GM12878 (cell line): ENCODE results near the gene OPN1SW. TPM values are rescaled to one million over a fixed set of nuclear protein-coding genes. Genes with fewer than 3 reads are reported as not detected.

Source experiments
- ATAC-seq: fragments of 200-7000 bp; cut with Tn5 transposase; 3 replicates; pipeline ENCODE4 v1.9.1; 2020; ENCODE audit warnings: mild to moderate bottlenecking, moderate library complexity
- BruUV-seq: library from RNA; stranded (reverse); fragments of 400-500 nt; replicated peaks from 2 replicates; lab custom pipeline; 2021; lab: Mats Ljungman, UMichigan
- CTCF ChIA-PET: fragments of 300-600 bp; sonication (Branson Sonifier 250); formaldehyde crosslinking; extraction: SDS; loops from one replicate; lab custom pipeline; 2021; ENCODE audit warnings: inconsistent platforms; lab: Yijun Ruan, JAX
- POLR2A ChIA-PET: fragments of 350-600 bp; formaldehyde crosslinking; extraction: SDS; loops from one replicate; lab custom pipeline; 2021; ENCODE audit warnings: inconsistent platforms; lab: Charles Lee
- RAD21 ChIA-PET: fragments of 300-600 bp; sonication (Branson Sonifier 250); formaldehyde crosslinking; loops from one replicate; lab custom pipeline; 2023; ENCODE audit warnings: antibody characterized with exemption; ENCODE audit not compliant: unreplicated experiment; lab: Charles Lee
- SMC1A ChIA-PET: fragments of 300-600 bp; sonication (Branson Sonifier 250); formaldehyde crosslinking; loops from one replicate; lab custom pipeline; 2023; ENCODE audit not compliant: unreplicated experiment, uncharacterized antibody; lab: Charles Lee
- DNase-seq: peaks from one replicate; pipeline ENCODE4 v3.0.0-alpha.2; 2011; ENCODE audit warnings: low read depth, low spot score
- FAIRE-seq: peaks from 3 replicates; lab custom pipeline; 2011; peaks lifted over from hg19 to GRCh38; lab: Jason Lieb, UNC
- H2AFZ ChIP-seq: 2 replicates; pipeline ENCODE4 v1.6.0; 2011; ENCODE audit warnings: low read depth, low read length, control low read depth; ENCODE audit not compliant: control insufficient read depth
- H3K27ac ChIP-seq: 2 replicates; pipeline ENCODE4 v1.5.1; 2011; ENCODE audit warnings: control low read depth; ENCODE audit not compliant: control insufficient read depth, insufficient read depth
- H3K27me3 ChIP-seq, 2 experiments: replicated peaks in 1 of 2; 2 replicates each; pipeline versions ENCODE4 v1.6.0 to v1.6.1; 2011; ENCODE audit warnings: low read length in 1 of 2; ENCODE audit not compliant: control insufficient read depth in 2 of 2, insufficient read depth in 2 of 2
- H3K36me3 ChIP-seq, 2 experiments: 2 replicates each; pipeline ENCODE4 v1.5.1; 2011; ENCODE audit warnings: low read length in 1 of 2; ENCODE audit not compliant: control insufficient read depth in 2 of 2, insufficient read depth in 2 of 2
- H3K4me1 ChIP-seq: 2 replicates; pipeline ENCODE4 v1.6.1; 2011; ENCODE audit warnings: mild to moderate bottlenecking, low read length, moderate library complexity, mixed read lengths; ENCODE audit not compliant: control insufficient read depth, insufficient read depth
- H3K4me2 ChIP-seq: 2 replicates; pipeline ENCODE4 v1.6.0; 2011; ENCODE audit warnings: control low read depth; ENCODE audit not compliant: control insufficient read depth, insufficient read depth
- H3K4me3 ChIP-seq: fragments of 200-600 bp; sonication (generic); 2 replicates; pipeline ENCODE4 v1.5.1; 2016
- H3K79me2 ChIP-seq: 2 replicates; pipeline ENCODE4 v1.6.0; 2011; ENCODE audit warnings: low read length; ENCODE audit not compliant: control insufficient read depth, insufficient read depth
- H3K9ac ChIP-seq: 2 replicates; pipeline ENCODE4 v1.8.0; 2011; ENCODE audit warnings: low read length, control low read depth, mixed read lengths; ENCODE audit not compliant: control insufficient read depth, insufficient read depth
- H3K9me3 ChIP-seq: replicated peaks from 3 replicates; pipeline ENCODE4 v1.5.1; 2011; ENCODE audit warnings: mild to moderate bottlenecking, low read length; ENCODE audit not compliant: control insufficient read depth, insufficient read depth
- H4K20me1 ChIP-seq: 2 replicates; pipeline ENCODE4 v1.6.0; 2011; ENCODE audit not compliant: control insufficient read depth, insufficient read depth
- CBX3 ChIP-seq: fragments of 200-600 bp; sonication (generic); IDR thresholded peaks from 2 replicates; pipeline ENCODE4 v1.6.1; 2016; ENCODE audit warnings: low read depth, borderline replicate concordance
- ELK1 ChIP-seq: IDR thresholded peaks from 2 replicates; pipeline ENCODE4 v1.6.1; 2012; ENCODE audit warnings: low read depth, low read length, improper control_type of control experiment
- EZH2 ChIP-seq: IDR thresholded peaks from 2 replicates; pipeline ENCODE4 v1.6.1; 2012; ENCODE audit warnings: low read depth, mild to moderate bottlenecking, control low read depth, inconsistent platforms, low read length, borderline replicate concordance; ENCODE audit not compliant: control insufficient read depth
- GATAD2B ChIP-seq: fragments of 450-650 bp; conservative IDR thresholded peaks from 2 replicates; pipeline ENCODE4 v1.6.1; 2017; ENCODE audit warnings: low read depth, mild to moderate bottlenecking, moderate library complexity
- HSF1 ChIP-seq: fragments of 150-350 bp; IDR thresholded peaks from 2 replicates; pipeline ENCODE4 v1.6.1; 2014; ENCODE audit warnings: mild to moderate bottlenecking, low read depth, low read length
- IRF5 ChIP-seq: fragments of 450-650 bp; IDR thresholded peaks from 2 replicates; pipeline ENCODE4 v1.6.1; 2017; ENCODE audit warnings: borderline replicate concordance
- LARP7 ChIP-seq: fragments of 450-650 bp; IDR thresholded peaks from 2 replicates; pipeline ENCODE4 v1.6.1; 2017; ENCODE audit warnings: mild to moderate bottlenecking
- MTA2 ChIP-seq: fragments of 450-650 bp; IDR thresholded peaks from 2 replicates; pipeline ENCODE4 v1.6.1; 2016; ENCODE audit warnings: low read depth, mild to moderate bottlenecking, moderate library complexity
- NR2F1 ChIP-seq: fragments of 450-650 bp; conservative IDR thresholded peaks from 2 replicates; pipeline ENCODE4 v1.6.1; 2017; ENCODE audit warnings: mild to moderate bottlenecking
- PML ChIP-seq: IDR thresholded peaks from 2 replicates; pipeline ENCODE4 v1.6.1; 2012; ENCODE audit warnings: low read length, inconsistent platforms
- POLR2A ChIP-seq: IDR thresholded peaks from 2 replicates; pipeline ENCODE4 v1.6.1; 2011; ENCODE audit warnings: low read depth, mild to moderate bottlenecking, low read length
- RCOR1 ChIP-seq: conservative IDR thresholded peaks from 2 replicates; pipeline ENCODE4 v1.6.1; 2012; ENCODE audit warnings: low read depth, low read length, improper control_type of control experiment
- SMAD1 ChIP-seq: fragments of 450-650 bp; IDR thresholded peaks from 2 replicates; pipeline ENCODE4 v1.6.1; 2018; ENCODE audit warnings: mild to moderate bottlenecking, low read depth; ENCODE audit not compliant: partially characterized antibody
- TCF12 ChIP-seq: IDR thresholded peaks from 2 replicates; pipeline ENCODE4 v1.6.1; 2011; ENCODE audit warnings: low read depth, mild to moderate bottlenecking, low read length
- ZZZ3 ChIP-seq: IDR thresholded peaks from 2 replicates; pipeline ENCODE4 v1.6.1; 2011; ENCODE audit warnings: low read depth; ENCODE audit not compliant: control insufficient read depth, insufficient read length
- WGBS: methylation state at CpG from one replicate; pipeline ENCODE4 v1.1.6; 2016; ENCODE audit warnings: low lambda C conversion rate; ENCODE audit not compliant: insufficient replicate concordance, insufficient coverage; ENCODE audit errors: missing lambda C conversion rate; 5-methylcytosine and 5-hydroxymethylcytosine counted together
- in situ Hi-C: fragments of 300-500 bp; cut with MboI; formaldehyde crosslinking; loops from 9 replicates; pipeline ENCODE4 v1.14.3; 2018; ENCODE audit warnings: mixed read lengths
- intact Hi-C: fragments of 100-400 bp; cut with micrococcal nuclease; formaldehyde crosslinking; loops from one replicate; pipeline ENCODE4 v1.14.2; 2022; ENCODE audit not compliant: unreplicated experiment
- polyA plus RNA-seq, 11 experiments: library from polyadenylated mRNA; depleted of rRNA in 4 of 11; unstranded in 6 of 11; stranded (reverse) in 5 of 11; fragments of >200 nt; fragmentation: Nextera tagmentation in 4 of 11; fragmentation: Illumina TruSeq in 1 of 11; extraction: Ambion mirVana in 4 of 11; extraction: Trizol in 1 of 11; gene quantifications; 1 replicate in 1 of 11; 2 replicates in 10 of 11; pipeline versions ENCODE4 v1.2.1 to v1.2.3, GENCODE V29; 2011 to 2016; ENCODE audit warnings: inconsistent platforms in 2 of 11, missing spikeins in 2 of 11, low read depth in 1 of 11
- total RNA-seq, 4 experiments: library from RNA; depleted of rRNA in 3 of 4; stranded (reverse); fragments of >200 nt in 3 of 4; fragmentation: Illumina TruSeq in 1 of 4; extraction: Trizol in 1 of 4; gene quantifications; 2 replicates each; pipeline versions ENCODE4 v1.2.1 to v1.2.3, GENCODE V29; 2013 to 2021

The OPN1SW gene
- total and polyA plus RNA-seq, 10 of the 15 experiments (the other 5 are each of a cell fraction or from before 2014, with no cell fraction given), result 0.11 to 0.35 (median 0.19) TPM; not detected in 6

GRCh38 chr7:128737867-128738385 lies 37.7 kb downstream of the OPN1SW start:
- no peaks in the 10 kb centered on the region for H3K9me3 ChIP-seq
- no peak overlapping the region for H3K9ac ChIP-seq
- POLR2A ChIA-PET, result interaction anchor here (1.0 to 4.0 kb wide), 5 partner anchors 10 to 65 kb away, joined by 4 to 25 read pairs (median 5); no protein-coding TSS in a partner anchor
- H2AFZ ChIP-seq, result peak overlapping the region; percentile 91; the same call in 1 of the 2 replicates
- TF ChIP-seq PML (no peak), RCOR1 (no peak), SMAD1 (no peak), TCF12 (no peak), GATAD2B (no peak), MTA2 (no peak), LARP7 (no peak), IRF5 (no peak), NR2F1 (no peak), EZH2 (no peak), POLR2A (no peak), ELK1 (no peak), HSF1 (no peak), CBX3 (no peak), ZZZ3 (no peak)
- H3K4me3 ChIP-seq, result no peak overlapping the region
- no peaks in the 10 kb centered on the region; a peak in 1 of 4 replicates for H3K27me3 ChIP-seq
- DNase-seq, result no peak
- no peaks in the 10 kb centered on the region for H4K20me1 ChIP-seq
- 57% methylated on average over 1 of the region's 1 CpG for WGBS
- SMC1A ChIA-PET, result interaction anchor here (0.7 to 2.9 kb wide), 15 partner anchors 10 to 203 kb away, joined by 3 to 13 read pairs (median 4); no protein-coding TSS in a partner anchor
- no peak overlapping the region for H3K4me2 ChIP-seq
- in situ Hi-C loops, result no loop called here
- no peak for ATAC-seq
- H3K27ac ChIP-seq, result no peak overlapping the region
- intact Hi-C loops, result loop anchor here (5.0 kb wide), 1 partner anchor 124 kb away; the partner anchor contains the start of gene ATP6V1F
- RAD21 ChIA-PET, result interaction anchor here (0.8 to 2.2 kb wide), 8 partner anchors 64 to 316 kb away, joined by 3 to 8 read pairs (median 4); partner anchors contain the start of gene ATP6V1F
- CTCF ChIA-PET, result interaction anchor here (1.0 to 2.7 kb wide), 10 partner anchors 10 to 356 kb away, joined by 3 to 13 read pairs (median 5); partner anchors contain the start of genes ATP6V1F and GARIN1A
- FAIRE-seq, result no peak
- H3K4me1 ChIP-seq, result peaks cover 5% of the 10 kb centered on the region; the same call in 1 of the 2 replicates
- no peaks in the 10 kb centered on the region for H3K36me3 ChIP-seq
- BruUV-seq, result no TSS peak
- peaks cover 39% of the 10 kb centered on the region for H3K79me2 ChIP-seq
